Astrocyte of the spinal cord (primary cell): ENCODE results near the gene NELL2.

ENCODE experiments used
- DNase-seq: peaks from one replicate; pipeline ENCODE4 v3.0.0; 2011; ENCODE audit warnings: low read depth, low spot score
- H3K4me3 ChIP-seq: 2 replicates; pipeline ENCODE4 v1.5.1; 2011; ENCODE audit warnings: low read depth, mild to moderate bottlenecking, low read length, moderate library complexity
- in situ Hi-C: cut with HindIII; loops from 2 replicates; pipeline ENCODE4 v1.10.0; 2017; ENCODE audit warnings: low sequenced_read_pairs
- TF ChIP-seq, protein P1 (sequence below): IDR thresholded peaks from 2 replicates; pipeline ENCODE4 v1.5.1; 2012; ENCODE audit warnings: low read depth, mild to moderate bottlenecking, low read length, inconsistent platforms

Gene NELL2

DNA sequence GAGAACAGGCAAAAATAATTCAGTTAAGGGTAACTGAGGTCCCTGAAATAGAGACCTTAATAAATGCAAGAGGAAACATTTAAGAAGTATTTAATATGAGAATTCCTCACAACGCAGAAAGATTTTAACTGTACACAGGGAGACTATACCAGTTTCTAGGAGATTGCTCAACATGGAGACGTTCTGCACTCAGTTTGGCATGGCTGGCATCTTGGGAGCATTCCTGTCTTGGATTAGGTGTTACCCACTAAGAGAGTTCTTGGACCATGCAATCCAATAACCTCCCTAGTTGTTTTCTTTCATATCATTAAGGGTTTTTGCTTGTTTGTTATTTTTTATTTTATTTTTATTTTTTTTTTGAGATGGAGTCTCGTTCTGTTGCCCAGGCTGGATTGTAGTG, 302.4 kb downstream of the NELL2 start:
- DNase-seq = no peak
- TF ChIP-seq, protein P1, sequence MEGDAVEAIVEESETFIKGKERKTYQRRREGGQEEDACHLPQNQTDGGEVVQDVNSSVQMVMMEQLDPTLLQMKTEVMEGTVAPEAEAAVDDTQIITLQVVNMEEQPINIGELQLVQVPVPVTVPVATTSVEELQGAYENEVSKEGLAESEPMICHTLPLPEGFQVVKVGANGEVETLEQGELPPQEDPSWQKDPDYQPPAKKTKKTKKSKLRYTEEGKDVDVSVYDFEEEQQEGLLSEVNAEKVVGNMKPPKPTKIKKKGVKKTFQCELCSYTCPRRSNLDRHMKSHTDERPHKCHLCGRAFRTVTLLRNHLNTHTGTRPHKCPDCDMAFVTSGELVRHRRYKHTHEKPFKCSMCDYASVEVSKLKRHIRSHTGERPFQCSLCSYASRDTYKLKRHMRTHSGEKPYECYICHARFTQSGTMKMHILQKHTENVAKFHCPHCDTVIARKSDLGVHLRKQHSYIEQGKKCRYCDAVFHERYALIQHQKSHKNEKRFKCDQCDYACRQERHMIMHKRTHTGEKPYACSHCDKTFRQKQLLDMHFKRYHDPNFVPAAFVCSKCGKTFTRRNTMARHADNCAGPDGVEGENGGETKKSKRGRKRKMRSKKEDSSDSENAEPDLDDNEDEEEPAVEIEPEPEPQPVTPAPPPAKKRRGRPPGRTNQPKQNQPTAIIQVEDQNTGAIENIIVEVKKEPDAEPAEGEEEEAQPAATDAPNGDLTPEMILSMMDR = no peak
- in situ Hi-C loops = no loop called here
- no peak overlapping the region for H3K4me3 ChIP-seq

DNA sequence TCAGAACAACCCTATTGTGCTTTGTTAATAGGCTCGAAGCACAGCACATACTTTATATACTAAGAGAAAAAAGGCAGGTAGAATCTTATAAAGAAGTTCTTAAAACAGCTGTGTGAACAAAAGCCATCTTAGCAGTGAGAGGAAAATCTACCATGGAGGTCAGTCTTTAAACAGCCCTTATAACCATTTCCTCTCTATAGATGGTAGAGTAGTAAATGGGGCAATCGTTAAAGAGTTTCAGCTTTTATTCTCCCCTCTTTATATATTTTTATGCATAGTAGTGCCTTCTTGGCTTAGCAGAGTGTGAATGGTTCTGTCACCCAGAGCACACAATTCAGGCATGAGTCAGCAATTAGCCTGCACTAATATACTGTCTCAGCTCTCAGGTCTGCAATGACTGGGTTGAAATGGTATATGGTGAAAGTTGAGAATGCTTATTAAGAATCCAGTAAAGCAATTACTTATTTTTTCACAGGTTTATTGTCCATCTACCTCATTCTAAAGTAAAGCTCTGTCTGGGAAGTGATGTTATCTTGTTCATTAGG, 305.0 kb downstream of the NELL2 start:
- TF ChIP-seq, protein P1 = no peak
- in situ Hi-C loops = no loop called here
- no peak for DNase-seq
- H3K4me3 ChIP-seq = no peak overlapping the region

DNA sequence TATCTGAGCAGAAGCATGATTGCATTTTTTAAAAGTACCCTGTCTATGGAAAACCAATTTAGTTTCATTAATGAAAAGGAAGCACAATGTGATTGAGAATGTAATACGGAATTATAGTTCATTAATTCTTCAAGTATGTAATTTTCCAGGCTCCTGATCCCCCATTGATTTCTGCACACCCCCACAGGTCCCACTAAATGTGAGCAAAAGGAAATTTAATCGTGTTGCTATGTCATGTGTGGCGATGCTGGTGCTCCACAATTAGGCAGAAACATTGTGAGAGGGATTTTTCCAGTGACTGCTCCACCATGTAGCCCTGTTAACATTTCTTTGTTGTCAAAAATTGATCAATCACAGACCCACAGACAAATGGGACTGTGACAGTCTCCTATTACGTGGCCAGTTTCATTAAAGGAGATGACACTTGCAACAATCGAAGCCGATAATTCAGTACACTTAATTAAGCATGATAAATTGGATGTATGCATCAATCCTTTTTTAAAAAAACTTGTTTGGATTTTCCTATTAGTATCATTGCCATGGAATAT, 306.0 kb downstream of the NELL2 start:
- in situ Hi-C loops = no loop called here
- no peak overlapping the region for H3K4me3 ChIP-seq
- no peak for DNase-seq
- TF ChIP-seq, protein P1 = no peak

DNA sequence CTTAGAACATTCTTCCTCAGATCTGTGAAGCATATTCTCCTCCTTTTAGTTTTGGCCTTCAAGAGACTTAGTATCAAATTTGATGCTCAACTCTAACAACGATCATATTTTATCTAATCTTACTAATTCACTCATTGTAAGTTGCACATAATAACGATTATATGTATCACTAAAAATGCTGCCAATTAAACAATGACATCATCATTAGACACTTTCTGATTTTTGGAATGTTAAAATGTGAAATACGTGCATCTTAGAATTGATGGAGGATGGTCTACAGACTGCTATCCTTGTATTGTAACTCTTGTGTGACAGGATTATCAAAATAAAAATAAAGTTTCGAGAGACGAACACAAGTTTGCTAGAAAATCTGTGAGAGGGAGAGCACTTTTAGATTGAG, 311.0 kb downstream of the NELL2 start:
- no peak overlapping the region for H3K4me3 ChIP-seq
- TF ChIP-seq, protein P1 = no peak
- in situ Hi-C loops = no loop called here
- DNase-seq = no peak

DNA sequence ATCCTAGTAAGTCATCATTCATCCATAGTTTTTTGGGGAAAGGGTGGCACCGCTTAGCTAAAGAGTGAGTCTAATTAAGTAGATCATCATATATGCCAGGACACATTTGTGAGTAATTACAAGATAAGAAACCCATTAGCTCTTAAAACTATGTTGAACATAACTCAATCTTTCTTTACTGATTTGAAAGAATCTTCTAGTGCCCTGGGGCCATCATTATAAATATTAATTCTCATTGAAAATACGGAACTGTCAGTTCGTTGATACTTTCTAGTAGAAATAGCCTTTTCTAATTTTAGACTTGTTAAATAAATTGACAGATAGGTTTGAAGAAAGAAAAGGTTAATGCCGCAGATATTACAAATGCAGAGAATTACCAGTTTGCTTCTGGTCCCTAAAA, 312.6 kb downstream of the NELL2 start:
- H3K4me3 ChIP-seq = no peak overlapping the region
- TF ChIP-seq, protein P1 = no peak
- no peak for DNase-seq
- in situ Hi-C loops = no loop called here

DNA sequence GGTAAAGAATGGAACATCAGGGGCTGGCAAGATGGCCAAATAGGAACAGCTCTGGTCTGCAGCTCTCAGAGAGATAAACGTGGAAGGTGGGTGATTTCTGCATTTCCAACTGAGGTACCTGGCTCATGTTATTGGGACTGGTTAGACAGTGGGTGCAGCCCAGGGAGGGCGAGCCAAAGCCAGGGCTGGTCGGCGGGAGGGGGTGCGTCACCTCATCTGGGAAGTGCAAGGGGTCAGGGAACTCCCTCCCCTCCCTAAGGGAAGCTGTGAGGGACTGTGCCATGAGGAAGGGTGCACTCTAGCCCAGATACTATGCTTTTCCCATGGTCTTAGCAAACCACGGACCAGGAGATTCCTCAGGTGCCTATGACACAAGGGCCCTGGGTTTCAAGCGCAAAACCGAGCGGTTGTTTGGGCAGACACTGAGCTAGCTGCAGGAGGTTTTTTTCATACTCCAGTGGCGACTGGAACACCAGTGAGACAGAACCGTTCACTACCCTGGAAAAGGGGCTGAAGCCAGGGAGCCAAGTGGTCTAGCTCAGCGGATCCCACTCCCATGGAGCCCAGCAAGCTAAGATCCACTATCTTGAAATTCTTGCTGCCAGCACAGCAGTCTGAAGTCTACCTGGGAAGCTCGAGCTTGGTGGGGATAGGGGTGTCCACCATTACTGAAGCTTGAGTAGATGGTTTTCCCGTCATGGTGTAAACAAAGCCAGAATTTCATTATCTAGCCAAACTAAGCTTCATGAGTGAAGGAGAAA, 317.6 kb downstream of the NELL2 start:
- in situ Hi-C loops = no loop called here
- TF ChIP-seq, protein P1 = no peak
- H3K4me3 ChIP-seq = no peak overlapping the region
- DNase-seq = no peak
